WTC11 (cell line): ENCODE data around the gene PDLIM4. TPM values are rescaled to one million over a fixed set of nuclear protein-coding genes. Genes with fewer than 3 reads are reported as not detected.

ENCODE experiments used
- ATAC-seq: fragments of 200-7000 bp; cut with Tn5 transposase; 2 replicates; pipeline ENCODE4 v1.10.0; 2021; ENCODE audit warnings: mild to moderate bottlenecking, moderate library complexity
- CTCF ChIA-PET: fragments of 300-600 bp; sonication (Branson Sonifier 250); formaldehyde crosslinking; loops from one replicate; lab custom pipeline; 2021; ENCODE audit warnings: antibody characterized with exemption; lab: Charles Lee
- POLR2A ChIA-PET: fragments of 350-600 bp; sonication (Branson Sonifier 250); formaldehyde crosslinking; loops from one replicate; lab custom pipeline; 2021; ENCODE audit warnings: antibody characterized with exemption; lab: Charles Lee
- DNase-seq: peaks from one replicate; pipeline ENCODE4 v3.0.0; 2021; ENCODE audit warnings: low spot score
- H3K27ac Mint-ChIP-seq: 2 replicates; pipeline ENCODE4 v1.8.0; 2021; ENCODE audit warnings: mixed read lengths
- H3K27me3 Mint-ChIP-seq: 2 replicates; pipeline ENCODE4 v1.8.0; 2021; ENCODE audit warnings: low read depth, mild to moderate bottlenecking, moderate library complexity, mixed read lengths
- H3K36me3 Mint-ChIP-seq: 2 replicates; pipeline ENCODE4 v1.8.0; 2021; ENCODE audit warnings: mixed read lengths
- H3K4me1 Mint-ChIP-seq: 2 replicates; pipeline ENCODE4 v1.8.0; 2022; ENCODE audit warnings: mixed read lengths
- H3K4me3 Mint-ChIP-seq: 2 replicates; pipeline ENCODE4 v1.8.0; 2021; ENCODE audit warnings: mild to moderate bottlenecking, moderate library complexity, mixed read lengths
- H3K9me3 Mint-ChIP-seq: 2 replicates; pipeline ENCODE4 v1.8.0; 2021; ENCODE audit warnings: mixed read lengths
- ATF1 ChIP-seq: sonication (generic); formaldehyde crosslinking; IDR thresholded peaks from 2 replicates; pipeline ENCODE4 v1.8.1; 2023; ENCODE audit warnings: mild to moderate bottlenecking, moderate library complexity, missing genetic modification reagents
- ATF6 ChIP-seq: sonication (generic); formaldehyde crosslinking; IDR thresholded peaks from 2 replicates; pipeline ENCODE4 v1.8.1; 2023; ENCODE audit warnings: mild to moderate bottlenecking, missing genetic modification reagents
- CBFB ChIP-seq: sonication (generic); formaldehyde crosslinking; IDR thresholded peaks from 2 replicates; pipeline ENCODE4 v1.8.1; 2022; ENCODE audit warnings: mild to moderate bottlenecking, low read depth, missing genetic modification reagents
- GABPB1 ChIP-seq: sonication (generic); formaldehyde crosslinking; IDR thresholded peaks from 2 replicates; pipeline ENCODE4 v1.8.1; 2023; ENCODE audit warnings: mild to moderate bottlenecking, missing genetic modification reagents
- NR1H2 ChIP-seq: sonication (generic); formaldehyde crosslinking; IDR thresholded peaks from 2 replicates; pipeline ENCODE4 v1.9.0; 2021; ENCODE audit warnings: mild to moderate bottlenecking, moderate library complexity, missing genetic modification reagents
- OVOL2 ChIP-seq: fragments of 250-450 bp; sonication (Bioruptor Pico); IDR thresholded peaks from 2 replicates; pipeline ENCODE4 v1.9.0; 2021; ENCODE audit warnings: mild to moderate bottlenecking, borderline replicate concordance
- RORB ChIP-seq: fragments of 250-450 bp; sonication (Bioruptor Pico); IDR thresholded peaks from 2 replicates; pipeline ENCODE4 v1.9.0; 2021; ENCODE audit warnings: mild to moderate bottlenecking
- SMAD4 ChIP-seq: sonication (generic); formaldehyde crosslinking; IDR thresholded peaks from 2 replicates; pipeline ENCODE4 v1.8.0; 2022; ENCODE audit warnings: mild to moderate bottlenecking, missing genetic modification reagents
- TP53 ChIP-seq: sonication (generic); formaldehyde crosslinking; IDR thresholded peaks from 2 replicates; pipeline ENCODE4 v1.8.1; 2023; ENCODE audit warnings: mild to moderate bottlenecking, missing genetic modification reagents
- USF2 ChIP-seq: sonication (generic); formaldehyde crosslinking; IDR thresholded peaks from 2 replicates; pipeline ENCODE4 v1.8.1; 2023; ENCODE audit warnings: mild to moderate bottlenecking, missing genetic modification reagents, moderate library complexity
- ZNF138 ChIP-seq: sonication (generic); formaldehyde crosslinking; conservative IDR thresholded peaks from 2 replicates; pipeline ENCODE4 v1.8.1; 2022; ENCODE audit warnings: mild to moderate bottlenecking, moderate library complexity, missing genetic modification reagents
- ZNF263 ChIP-seq: sonication (generic); formaldehyde crosslinking; IDR thresholded peaks from 2 replicates; pipeline ENCODE4 v1.8.1; 2022; ENCODE audit warnings: low read depth, mild to moderate bottlenecking, moderate library complexity, missing genetic modification reagents
- ZNF423 ChIP-seq: fragments of 250-450 bp; sonication (Bioruptor Pico); IDR thresholded peaks from 2 replicates; pipeline ENCODE4 v2.1.2; 2022; ENCODE audit warnings: mild to moderate bottlenecking, moderate library complexity
- ZNF671 ChIP-seq: fragments of 250-450 bp; sonication (Bioruptor Pico); IDR thresholded peaks from 2 replicates; pipeline ENCODE4 v1.8.0; 2021; ENCODE audit warnings: mild to moderate bottlenecking
- total RNA-seq: library from RNA; stranded (reverse); gene quantifications from 3 replicates; pipeline ENCODE4 v1.2.3, GENCODE V29; 2021
- TF ChIP-seq, protein P1 (sequence below): sonication (generic); formaldehyde crosslinking; IDR thresholded peaks from 2 replicates; pipeline ENCODE4 v1.8.1; 2023; ENCODE audit warnings: mild to moderate bottlenecking, missing genetic modification reagents
- TF ChIP-seq, protein P2 (sequence below): sonication (generic); formaldehyde crosslinking; IDR thresholded peaks from 2 replicates; pipeline ENCODE4 v1.8.1; 2022; ENCODE audit warnings: missing genetic modification reagents, borderline replicate concordance
- TF ChIP-seq, protein P3 (sequence below): sonication (generic); formaldehyde crosslinking; IDR thresholded peaks from 2 replicates; pipeline ENCODE4 v1.8.1; 2023; ENCODE audit warnings: mild to moderate bottlenecking, missing genetic modification reagents, moderate library complexity
- TF ChIP-seq, protein P4 (sequence below): sonication (generic); formaldehyde crosslinking; IDR thresholded peaks from 2 replicates; pipeline ENCODE4 v1.8.0; 2023; ENCODE audit warnings: mild to moderate bottlenecking, missing genetic modification reagents
- TF ChIP-seq, protein P5 (sequence below): sonication (generic); formaldehyde crosslinking; IDR thresholded peaks from 2 replicates; pipeline ENCODE4 v1.8.1; 2023; ENCODE audit warnings: mild to moderate bottlenecking, missing genetic modification reagents, borderline replicate concordance

Gene PDLIM4
- total RNA-seq, 1 experiment from 2014 or later: 11.4 TPM

DNA sequence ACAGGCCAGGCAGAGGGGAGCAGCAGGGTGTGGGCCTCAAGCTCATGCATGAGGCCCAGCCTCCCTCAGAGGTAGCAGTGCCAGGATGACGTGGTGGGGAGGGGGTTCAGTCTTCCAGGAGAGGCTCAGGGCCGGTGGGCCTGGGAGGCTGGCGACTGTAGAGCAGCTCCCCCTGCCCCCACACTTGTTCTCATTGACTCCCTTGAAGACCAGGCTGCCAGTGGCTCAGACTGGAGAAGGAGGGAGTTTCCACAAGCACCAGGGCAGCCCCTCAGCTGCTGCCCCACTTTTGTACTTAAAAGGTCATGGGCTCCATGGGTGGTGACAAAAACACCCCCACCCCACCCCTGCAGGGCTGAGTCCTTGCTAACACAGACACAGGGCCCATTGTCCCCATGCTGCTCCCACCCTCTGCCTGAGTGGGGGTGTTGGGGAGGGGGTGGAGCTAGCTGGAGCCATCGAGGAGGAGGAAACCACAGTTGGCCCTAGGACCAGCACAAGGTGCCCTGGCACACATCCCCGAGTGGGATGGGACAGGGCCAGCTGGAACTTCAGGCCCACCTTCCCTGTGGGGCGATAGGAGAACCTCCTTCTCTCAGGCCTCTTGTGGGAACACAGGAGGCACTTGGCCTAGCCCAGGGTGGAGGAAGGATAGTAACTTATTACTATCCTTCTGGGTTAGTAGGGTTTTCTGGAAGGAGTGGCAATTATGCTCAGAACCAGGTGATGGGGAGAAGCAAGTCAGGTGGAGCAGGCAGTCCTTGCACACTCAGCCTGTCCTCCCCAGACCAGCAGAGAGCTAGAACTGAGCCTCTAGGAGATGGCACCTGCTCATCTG is 10.7 kb downstream of the PDLIM4 start:
- DNase-seq (no peak), ATAC-seq (no peak)
- Mint-ChIP-seq H3K27me3 (no peaks in the 10 kb centered on the region), H3K4me1 (peaks cover 7% of the 10 kb centered on the region), H3K9me3 (no peaks in the 10 kb centered on the region), H3K4me3 (no peak overlapping the region), H3K36me3 (no peaks in the 10 kb centered on the region), H3K27ac (no peak overlapping the region; the same call in 1 of the 2 replicates)
- TF ChIP-seq, protein P1, sequence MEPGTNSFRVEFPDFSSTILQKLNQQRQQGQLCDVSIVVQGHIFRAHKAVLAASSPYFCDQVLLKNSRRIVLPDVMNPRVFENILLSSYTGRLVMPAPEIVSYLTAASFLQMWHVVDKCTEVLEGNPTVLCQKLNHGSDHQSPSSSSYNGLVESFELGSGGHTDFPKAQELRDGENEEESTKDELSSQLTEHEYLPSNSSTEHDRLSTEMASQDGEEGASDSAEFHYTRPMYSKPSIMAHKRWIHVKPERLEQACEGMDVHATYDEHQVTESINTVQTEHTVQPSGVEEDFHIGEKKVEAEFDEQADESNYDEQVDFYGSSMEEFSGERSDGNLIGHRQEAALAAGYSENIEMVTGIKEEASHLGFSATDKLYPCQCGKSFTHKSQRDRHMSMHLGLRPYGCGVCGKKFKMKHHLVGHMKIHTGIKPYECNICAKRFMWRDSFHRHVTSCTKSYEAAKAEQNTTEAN: no peak
- TF ChIP-seq CBFB (CRISPR knock-in tag): no peak
- TF ChIP-seq ZNF423 (CRISPR knock-in tag): no peak
- TF ChIP-seq GABPB1 (CRISPR knock-in tag): no peak
- no peak for TF ChIP-seq NR1H2 (CRISPR knock-in tag)
- TF ChIP-seq ATF1 (CRISPR knock-in tag): no peak
- no peak for TF ChIP-seq USF2 (CRISPR knock-in tag)
- TF ChIP-seq, protein P2, sequence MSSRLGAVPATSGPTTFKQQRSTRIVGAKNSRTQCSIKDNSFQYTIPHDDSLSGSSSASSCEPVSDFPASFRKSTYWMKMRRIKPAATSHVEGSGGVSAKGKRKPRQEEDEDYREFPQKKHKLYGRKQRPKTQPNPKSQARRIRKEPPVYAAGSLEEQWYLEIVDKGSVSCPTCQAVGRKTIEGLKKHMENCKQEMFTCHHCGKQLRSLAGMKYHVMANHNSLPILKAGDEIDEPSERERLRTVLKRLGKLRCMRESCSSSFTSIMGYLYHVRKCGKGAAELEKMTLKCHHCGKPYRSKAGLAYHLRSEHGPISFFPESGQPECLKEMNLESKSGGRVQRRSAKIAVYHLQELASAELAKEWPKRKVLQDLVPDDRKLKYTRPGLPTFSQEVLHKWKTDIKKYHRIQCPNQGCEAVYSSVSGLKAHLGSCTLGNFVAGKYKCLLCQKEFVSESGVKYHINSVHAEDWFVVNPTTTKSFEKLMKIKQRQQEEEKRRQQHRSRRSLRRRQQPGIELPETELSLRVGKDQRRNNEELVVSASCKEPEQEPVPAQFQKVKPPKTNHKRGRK (CRISPR knock-in tag): no peak
- no peak for TF ChIP-seq ZNF138 (CRISPR knock-in tag)
- TF ChIP-seq, protein P3, sequence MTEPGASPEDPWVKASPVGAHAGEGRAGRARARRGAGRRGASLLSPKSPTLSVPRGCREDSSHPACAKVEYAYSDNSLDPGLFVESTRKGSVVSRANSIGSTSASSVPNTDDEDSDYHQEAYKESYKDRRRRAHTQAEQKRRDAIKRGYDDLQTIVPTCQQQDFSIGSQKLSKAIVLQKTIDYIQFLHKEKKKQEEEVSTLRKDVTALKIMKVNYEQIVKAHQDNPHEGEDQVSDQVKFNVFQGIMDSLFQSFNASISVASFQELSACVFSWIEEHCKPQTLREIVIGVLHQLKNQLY (CRISPR knock-in tag): no peak
- TF ChIP-seq TP53: no peak
- TF ChIP-seq RORB: no peak
- no peak for TF ChIP-seq ZNF263 (CRISPR knock-in tag)
- TF ChIP-seq, protein P4, sequence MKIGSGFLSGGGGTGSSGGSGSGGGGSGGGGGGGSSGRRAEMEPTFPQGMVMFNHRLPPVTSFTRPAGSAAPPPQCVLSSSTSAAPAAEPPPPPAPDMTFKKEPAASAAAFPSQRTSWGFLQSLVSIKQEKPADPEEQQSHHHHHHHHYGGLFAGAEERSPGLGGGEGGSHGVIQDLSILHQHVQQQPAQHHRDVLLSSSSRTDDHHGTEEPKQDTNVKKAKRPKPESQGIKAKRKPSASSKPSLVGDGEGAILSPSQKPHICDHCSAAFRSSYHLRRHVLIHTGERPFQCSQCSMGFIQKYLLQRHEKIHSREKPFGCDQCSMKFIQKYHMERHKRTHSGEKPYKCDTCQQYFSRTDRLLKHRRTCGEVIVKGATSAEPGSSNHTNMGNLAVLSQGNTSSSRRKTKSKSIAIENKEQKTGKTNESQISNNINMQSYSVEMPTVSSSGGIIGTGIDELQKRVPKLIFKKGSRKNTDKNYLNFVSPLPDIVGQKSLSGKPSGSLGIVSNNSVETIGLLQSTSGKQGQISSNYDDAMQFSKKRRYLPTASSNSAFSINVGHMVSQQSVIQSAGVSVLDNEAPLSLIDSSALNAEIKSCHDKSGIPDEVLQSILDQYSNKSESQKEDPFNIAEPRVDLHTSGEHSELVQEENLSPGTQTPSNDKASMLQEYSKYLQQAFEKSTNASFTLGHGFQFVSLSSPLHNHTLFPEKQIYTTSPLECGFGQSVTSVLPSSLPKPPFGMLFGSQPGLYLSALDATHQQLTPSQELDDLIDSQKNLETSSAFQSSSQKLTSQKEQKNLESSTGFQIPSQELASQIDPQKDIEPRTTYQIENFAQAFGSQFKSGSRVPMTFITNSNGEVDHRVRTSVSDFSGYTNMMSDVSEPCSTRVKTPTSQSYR (CRISPR knock-in tag): no peak
- TF ChIP-seq SMAD4 (CRISPR knock-in tag): no peak
- CTCF ChIA-PET: interaction anchor here (1.2 to 2.0 kb wide), 2 partner anchors 10 to 30 kb away, joined by 3 to 6 read pairs; no protein-coding TSS in a partner anchor
- POLR2A ChIA-PET: no interaction called here

- Mint-ChIP-seq H3K4me1 (peaks cover 11% of the 10 kb centered on the region), H3K36me3 (no peaks in the 10 kb centered on the region), H3K9me3 (no peaks in the 10 kb centered on the region), H3K4me3 (no peak overlapping the region), H3K27me3 (no peaks in the 10 kb centered on the region), H3K27ac (no peak overlapping the region)
- ChIA-PET CTCF (interaction anchor here (1.2 to 2.0 kb wide), 3 partner anchors 10 to 31 kb away, joined by 3 to 6 read pairs (median 3); partner anchors contain the start of gene SLC22A4), POLR2A (no interaction called here)
- DNase-seq: no peak
- ATAC-seq: no peak
- TF ChIP-seq ZNF671 (no peak), OVOL2 (CRISPR knock-in tag) (no peak), TP53 (no peak), ATF6 (no peak)
- TF ChIP-seq, protein P5, sequence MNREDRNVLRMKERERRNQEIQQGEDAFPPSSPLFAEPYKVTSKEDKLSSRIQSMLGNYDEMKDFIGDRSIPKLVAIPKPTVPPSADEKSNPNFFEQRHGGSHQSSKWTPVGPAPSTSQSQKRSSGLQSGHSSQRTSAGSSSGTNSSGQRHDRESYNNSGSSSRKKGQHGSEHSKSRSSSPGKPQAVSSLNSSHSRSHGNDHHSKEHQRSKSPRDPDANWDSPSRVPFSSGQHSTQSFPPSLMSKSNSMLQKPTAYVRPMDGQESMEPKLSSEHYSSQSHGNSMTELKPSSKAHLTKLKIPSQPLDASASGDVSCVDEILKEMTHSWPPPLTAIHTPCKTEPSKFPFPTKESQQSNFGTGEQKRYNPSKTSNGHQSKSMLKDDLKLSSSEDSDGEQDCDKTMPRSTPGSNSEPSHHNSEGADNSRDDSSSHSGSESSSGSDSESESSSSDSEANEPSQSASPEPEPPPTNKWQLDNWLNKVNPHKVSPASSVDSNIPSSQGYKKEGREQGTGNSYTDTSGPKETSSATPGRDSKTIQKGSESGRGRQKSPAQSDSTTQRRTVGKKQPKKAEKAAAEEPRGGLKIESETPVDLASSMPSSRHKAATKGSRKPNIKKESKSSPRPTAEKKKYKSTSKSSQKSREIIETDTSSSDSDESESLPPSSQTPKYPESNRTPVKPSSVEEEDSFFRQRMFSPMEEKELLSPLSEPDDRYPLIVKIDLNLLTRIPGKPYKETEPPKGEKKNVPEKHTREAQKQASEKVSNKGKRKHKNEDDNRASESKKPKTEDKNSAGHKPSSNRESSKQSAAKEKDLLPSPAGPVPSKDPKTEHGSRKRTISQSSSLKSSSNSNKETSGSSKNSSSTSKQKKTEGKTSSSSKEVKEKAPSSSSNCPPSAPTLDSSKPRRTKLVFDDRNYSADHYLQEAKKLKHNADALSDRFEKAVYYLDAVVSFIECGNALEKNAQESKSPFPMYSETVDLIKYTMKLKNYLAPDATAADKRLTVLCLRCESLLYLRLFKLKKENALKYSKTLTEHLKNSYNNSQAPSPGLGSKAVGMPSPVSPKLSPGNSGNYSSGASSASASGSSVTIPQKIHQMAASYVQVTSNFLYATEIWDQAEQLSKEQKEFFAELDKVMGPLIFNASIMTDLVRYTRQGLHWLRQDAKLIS (CRISPR knock-in tag): no peak
Measured at GRCh38 chr5:132268769-132269551, 11.5 kb downstream of the PDLIM4 start.
